Skeletal muscle tissue (tissue), 4 donors: ENCODE results near the gene PNMT. TPM values are rescaled to one million over a fixed set of nuclear protein-coding genes. Genes with fewer than 3 reads are reported as not detected.

Source experiments
- H3K27ac ChIP-seq: one replicate; pipeline ENCODE4 v1.7.0; 2013; ENCODE audit warnings: mild to moderate bottlenecking, low read depth, low read length, inconsistent platforms
- H3K27me3 ChIP-seq, 3 donors: one replicate each; pipeline ENCODE4 v1.7.0; 2013; ENCODE audit warnings: low read length in 3 of 3; ENCODE audit not compliant: control insufficient read depth in 3 of 3, insufficient read depth in 3 of 3
- H3K36me3 ChIP-seq, 3 donors: one replicate each; pipeline ENCODE4 v1.7.0; 2013; ENCODE audit warnings: low read length in 3 of 3; ENCODE audit not compliant: control insufficient read depth in 3 of 3, insufficient read depth in 3 of 3
- H3K4me1 ChIP-seq, 3 donors: one replicate each; pipeline ENCODE4 v1.7.0; 2013; ENCODE audit warnings: low read length in 3 of 3, mild to moderate bottlenecking in 3 of 3; ENCODE audit not compliant: control insufficient read depth in 3 of 3, insufficient read depth in 3 of 3
- H3K4me3 ChIP-seq, 3 donors: one replicate each; pipeline ENCODE4 v1.7.0; 2013; ENCODE audit warnings: low read length in 3 of 3
- H3K9ac ChIP-seq, 3 donors: one replicate each; pipeline ENCODE4 v1.7.0; 2013; ENCODE audit warnings: low read length in 3 of 3, mild to moderate bottlenecking in 3 of 3, moderate library complexity in 2 of 3, low read depth in 1 of 3
- H3K9me3 ChIP-seq, 3 donors: one replicate each; pipeline ENCODE4 v1.7.0; 2013; ENCODE audit warnings: low read length in 3 of 3; ENCODE audit not compliant: control insufficient read depth in 3 of 3
- total RNA-seq: library from RNA; depleted of rRNA; stranded (reverse); fragments of >200 nt; gene quantifications from one replicate; pipeline ENCODE4 v1.2.3, GENCODE V29; 2014
- donor health status: Osteomylitis.

The PNMT gene
- total RNA-seq, 1 donor from 2014 or later = 0.52 TPM

GRCh38 chr17:39716879-39717536 lies 48.8 kb downstream of the PNMT start:
- H3K9ac ChIP-seq = peak overlapping the region in 1 of 3 donors; percentile 4

GRCh38 chr17:39717660-39718059 lies 49.4 kb downstream of the PNMT start:
- peaks cover 13 to 17% (median 13%) of the 10 kb centered on the region in 3 donors for H3K4me1 ChIP-seq
- no peak overlapping the region for H3K27ac ChIP-seq
- H3K9me3 ChIP-seq = no peaks in the 10 kb centered on the region
- no peak overlapping the region for H3K4me3 ChIP-seq
- no peak overlapping the region for H3K9ac ChIP-seq
- no peaks in the 10 kb centered on the region for H3K27me3 ChIP-seq
- H3K36me3 ChIP-seq = peaks cover 29 to 50% (median 38%) of the 10 kb centered on the region in 3 donors

More at GRCh38 chr17:39716879-39717536, 48.8 kb downstream of the PNMT start:
- Histone ChIP-seq H3K27ac (peak overlapping the region; percentile 40), H3K4me1 (peaks cover 13 to 17% (median 13%) of the 10 kb centered on the region in 3 donors), H3K27me3 (no peaks in the 10 kb centered on the region), H3K4me3 (no peak overlapping the region), H3K9me3 (no peaks in the 10 kb centered on the region), H3K36me3 (peaks cover 32 to 56% (median 40%) of the 10 kb centered on the region in 3 donors)

GRCh38 chr17:39719563-39720355 lies 51.5 kb downstream of the PNMT start:
- no peaks in the 10 kb centered on the region for H3K9me3 ChIP-seq
- H3K4me3 ChIP-seq = no peak overlapping the region
- H3K9ac ChIP-seq = peak overlapping the region in 1 of 3 donors; percentile 1
- no peak overlapping the region for H3K27ac ChIP-seq
- H3K36me3 ChIP-seq = peaks cover 36 to 52% (median 40%) of the 10 kb centered on the region in 3 donors
- H3K4me1 ChIP-seq = peaks cover 13 to 17% (median 13%) of the 10 kb centered on the region in 3 donors
- H3K27me3 ChIP-seq = no peaks in the 10 kb centered on the region

Other genes with a start within 250 kb of the PNMT start
- gene MED1, start 217.2 kb upstream of the PNMT start, total RNA-seq = 20.9 TPM
- gene CDK12, start 207.0 kb upstream of the PNMT start, total RNA-seq = 29.2 TPM
- gene NEUROD2, start 60.5 kb upstream of the PNMT start, total RNA-seq = not detected
- 3.1 TPM for gene PPP1R1B, start 41.5 kb upstream of the PNMT start, total RNA-seq
- 11.5 TPM for gene STARD3, start 31.3 kb upstream of the PNMT start, total RNA-seq
- gene TCAP, start 3.1 kb upstream of the PNMT start, total RNA-seq = 78.8 TPM
- 7.3 TPM for gene PGAP3, start 19.6 kb downstream of the PNMT start, total RNA-seq
- 69.9 TPM for gene ERBB2, start 31.6 kb downstream of the PNMT start, total RNA-seq
- 6.3 TPM for gene MIEN1, start 62.1 kb downstream of the PNMT start, total RNA-seq
- gene GRB7, start 69.5 kb downstream of the PNMT start, total RNA-seq = not detected
- 0.52 TPM for gene IKZF3, start 195.9 kb downstream of the PNMT start, total RNA-seq
- gene ZPBP2, start 199.7 kb downstream of the PNMT start, total RNA-seq = not detected